Liver (tissue), 9 donors: Measurements from ENCODE around the gene NPTN. TPM values are rescaled to one million over a fixed set of nuclear protein-coding genes. Genes with fewer than 3 reads are reported as not detected.

Source experiments
- DNase-seq: peaks from one replicate; pipeline ENCODE4 v3.0.0-alpha.2; 2017; ENCODE audit warnings: low spot score
- H3K27ac ChIP-seq, 2 donors: one replicate each; pipeline ENCODE4 v1.7.0; 2013; ENCODE audit warnings: inconsistent platforms in 2 of 2, low read length in 2 of 2, control low read depth in 1 of 2, low read depth in 1 of 2, mild to moderate bottlenecking in 1 of 2
- H3K27me3 ChIP-seq, 4 donors: one replicate each; pipeline versions ENCODE4 v1.6.1 to v1.7.0; 2013; ENCODE audit warnings: low read length in 3 of 4, inconsistent platforms in 1 of 4, mild to moderate bottlenecking in 1 of 4, moderate library complexity in 1 of 4; ENCODE audit not compliant: control insufficient read depth in 4 of 4, insufficient read depth in 4 of 4
- H3K36me3 ChIP-seq, 4 donors: one replicate each; pipeline versions ENCODE4 v1.6.1 to v1.7.0; 2013; ENCODE audit warnings: low read length in 3 of 4, mild to moderate bottlenecking in 3 of 4, low read depth in 1 of 4, moderate library complexity in 1 of 4; ENCODE audit not compliant: control insufficient read depth in 4 of 4, insufficient read depth in 3 of 4
- H3K4me1 ChIP-seq, 4 donors: one replicate each; pipeline versions ENCODE4 v1.6.1 to v1.7.0; 2013; ENCODE audit warnings: low read length in 3 of 4, mild to moderate bottlenecking in 3 of 4, moderate library complexity in 1 of 4; ENCODE audit not compliant: control insufficient read depth in 4 of 4, insufficient read depth in 4 of 4
- H3K4me3 ChIP-seq, 3 donors: one replicate each; pipeline versions ENCODE4 v1.6.1 to v1.7.0; 2013; ENCODE audit warnings: low read length in 3 of 3, control low read depth in 1 of 3, low read depth in 1 of 3, mild to moderate bottlenecking in 1 of 3
- H3K9ac ChIP-seq, 2 donors: one replicate each; pipeline ENCODE4 v1.7.0; 2013; ENCODE audit warnings: low read length in 2 of 2, mild to moderate bottlenecking in 2 of 2, moderate library complexity in 2 of 2, control low read depth in 1 of 2, low read depth in 1 of 2
- H3K9me3 ChIP-seq, 4 donors: one replicate each; pipeline versions ENCODE4 v1.6.1 to v1.7.0; 2013; ENCODE audit warnings: low read length in 3 of 4; ENCODE audit not compliant: control insufficient read depth in 4 of 4
- ATF3 ChIP-seq: IDR thresholded peaks from 2 replicates; pipeline ENCODE4 v1.6.1; 2016; ENCODE audit warnings: antibody characterized with exemption
- CTCF ChIP-seq: fragments of 150-350 bp; IDR thresholded peaks from 2 replicates; pipeline ENCODE4 v1.5.1; 2017; ENCODE audit warnings: improper control_type of control experiment, low read depth, low read length; ENCODE audit not compliant: missing input control
- EGR1 ChIP-seq, 2 donors: IDR thresholded peaks; 2 replicates each; pipeline ENCODE4 v1.6.1; 2016 to 2018; ENCODE audit warnings: antibody characterized with exemption in 2 of 2, low read depth in 2 of 2
- FOXA1 ChIP-seq: IDR thresholded peaks from 2 replicates; pipeline ENCODE4 v1.6.1; 2016; ENCODE audit warnings: antibody characterized with exemption
- FOXA2 ChIP-seq: IDR thresholded peaks from 2 replicates; pipeline ENCODE4 v1.6.1; 2016; ENCODE audit warnings: antibody characterized with exemption
- GABPA ChIP-seq, 2 donors: IDR thresholded peaks in 1 of 2; conservative IDR thresholded peaks in 1 of 2; 2 replicates each; pipeline ENCODE4 v1.6.1; 2016; ENCODE audit warnings: antibody characterized with exemption in 2 of 2, mild to moderate bottlenecking in 1 of 2, moderate library complexity in 1 of 2
- HNF4A ChIP-seq, 2 donors: conservative IDR thresholded peaks; 2 replicates each; pipeline ENCODE4 v1.6.1; 2016; ENCODE audit warnings: antibody characterized with exemption in 2 of 2, mild to moderate bottlenecking in 2 of 2
- HNF4G ChIP-seq: IDR thresholded peaks from 2 replicates; pipeline ENCODE4 v1.6.1; 2016; ENCODE audit warnings: antibody characterized with exemption
- JUND ChIP-seq, 2 donors: IDR thresholded peaks; 2 replicates each; pipeline ENCODE4 v1.6.1; 2016; ENCODE audit warnings: antibody characterized with exemption in 2 of 2
- MAX ChIP-seq: IDR thresholded peaks from 2 replicates; pipeline ENCODE4 v1.6.1; 2016; ENCODE audit warnings: antibody characterized with exemption
- NR2F2 ChIP-seq: IDR thresholded peaks from 2 replicates; pipeline ENCODE4 v1.6.1; 2016; ENCODE audit warnings: antibody characterized with exemption
- RAD21 ChIP-seq, 2 donors: IDR thresholded peaks; 2 replicates each; pipeline ENCODE4 v1.6.1; 2016; ENCODE audit warnings: antibody characterized with exemption in 2 of 2, mild to moderate bottlenecking in 2 of 2
- REST ChIP-seq: IDR thresholded peaks from 2 replicates; pipeline ENCODE4 v1.6.1; 2016; ENCODE audit warnings: antibody characterized with exemption, mild to moderate bottlenecking
- RXRA ChIP-seq, 2 donors: IDR thresholded peaks; 2 replicates each; pipeline ENCODE4 v1.6.1; 2017 to 2018; ENCODE audit warnings: antibody characterized with exemption in 2 of 2, mild to moderate bottlenecking in 1 of 2
- SP1 ChIP-seq: IDR thresholded peaks from 2 replicates; pipeline ENCODE4 v1.6.1; 2018; ENCODE audit warnings: antibody characterized with exemption, mild to moderate bottlenecking
- TAF1 ChIP-seq: conservative IDR thresholded peaks from 2 replicates; pipeline ENCODE4 v1.6.1; 2016; ENCODE audit warnings: antibody characterized with exemption, mild to moderate bottlenecking
- YY1 ChIP-seq: IDR thresholded peaks from 2 replicates; pipeline ENCODE4 v1.6.1; 2016; ENCODE audit warnings: antibody characterized with exemption, mild to moderate bottlenecking
- ZBTB33 ChIP-seq: IDR thresholded peaks from 2 replicates; pipeline ENCODE4 v1.6.1; 2016; ENCODE audit warnings: antibody characterized with exemption
- WGBS: extraction: QIAGEN DNeasy Blood & Tissue Kit; methylation state at CpG from one replicate; pipeline ENCODE4 v1.1.7; 2013; 5-methylcytosine and 5-hydroxymethylcytosine counted together
- polyA plus RNA-seq, 2 donors: library from polyadenylated mRNA; stranded (reverse) in 1 of 2; unstranded in 1 of 2; fragments of 200-250 nt in 1 of 2; fragments of >200 nt in 1 of 2; fragmentation: Nextera tagmentation in 1 of 2; extraction: Ambion mirVana in 1 of 2; gene quantifications; one replicate each; pipeline versions ENCODE4 v1.2.1 to v1.2.3, GENCODE V29; 2013 to 2015
- total RNA-seq, 2 donors: library from RNA; depleted of rRNA; stranded (reverse); fragments of >200 nt; gene quantifications; one replicate each; pipeline ENCODE4 v1.2.3, GENCODE V29; 2014
- donor health status: healthy.
- donor health status: healthy.
- donor health status: healthy.
- donor health status: healthy.
- donor health status: healthy.

Gene NPTN
- total and polyA plus RNA-seq, 4 donors, result 16.8 to 42.4 (median 33.9) TPM

GRCh38 chr15:73584699-73585420 lies 48.3 kb downstream of the NPTN start:
- Histone ChIP-seq H3K9me3 (no peaks in the 10 kb centered on the region), H3K36me3 (peaks cover 0 to 47% (median 22%) of the 10 kb centered on the region in 4 donors), H3K27me3 (no peaks in the 10 kb centered on the region), H3K27ac (no peak overlapping the region), H3K4me1 (no peaks in the 10 kb centered on the region), H3K4me3 (no peak overlapping the region), H3K9ac (no peak overlapping the region)
- WGBS, result 80% methylated on average over 5 of the region's 5 CpGs
- no peak for DNase-seq
- TF ChIP-seq FOXA1, result no peak
- TF ChIP-seq ZBTB33, result no peak
- no peak for TF ChIP-seq RAD21 (IDR thresholded peaks at IDR 0.05)
- TF ChIP-seq EGR1 (IDR thresholded peaks at IDR 0.05; ENCODE audit: low read depth in 2 of 2), result no peak
- TF ChIP-seq HNF4A (conservative IDR thresholded peaks at IDR 0.05), result no peak
- no peak for TF ChIP-seq SP1
- TF ChIP-seq HNF4G, result no peak
- TF ChIP-seq JUND (IDR thresholded peaks at IDR 0.05), result no peak
- TF ChIP-seq ATF3, result no peak
- no peak for TF ChIP-seq TAF1
- no peak for TF ChIP-seq NR2F2
- no peak for TF ChIP-seq RXRA (IDR thresholded peaks at IDR 0.05)
- TF ChIP-seq YY1, result no peak
- TF ChIP-seq MAX, result no peak
- TF ChIP-seq GABPA (IDR thresholded peaks at IDR 0.05 in 1 of 2, conservative IDR thresholded peaks at IDR 0.05 in 1 of 2), result no peak
- no peak for TF ChIP-seq REST

GRCh38 chr15:73583544-73583943 lies 49.6 kb downstream of the NPTN start:
- H3K36me3 ChIP-seq, result peaks cover 0 to 50% (median 19%) of the 10 kb centered on the region in 4 donors

More at GRCh38 chr15:73583544-73583943, 49.6 kb downstream of the NPTN start:
- 97% methylated on average over 3 of the region's 3 CpGs for WGBS
- no peak overlapping the region for H3K4me3 ChIP-seq
- H3K9ac ChIP-seq, result no peak overlapping the region
- H3K27ac ChIP-seq, result no peak overlapping the region
- H3K27me3 ChIP-seq, result no peaks in the 10 kb centered on the region
- no peak for TF ChIP-seq CTCF
- no peak for TF ChIP-seq RAD21 (IDR thresholded peaks at IDR 0.05)
- TF ChIP-seq RXRA (IDR thresholded peaks at IDR 0.05), result no peak
- no peak for TF ChIP-seq JUND (IDR thresholded peaks at IDR 0.05)
- TF ChIP-seq SP1, result no peak
- no peak for TF ChIP-seq GABPA (IDR thresholded peaks at IDR 0.05 in 1 of 2, conservative IDR thresholded peaks at IDR 0.05 in 1 of 2)
- TF ChIP-seq HNF4G, result no peak
- TF ChIP-seq FOXA2, result no peak
- TF ChIP-seq FOXA1, result no peak
- TF ChIP-seq EGR1 (IDR thresholded peaks at IDR 0.05; ENCODE audit: low read depth in 2 of 2), result no peak
- TF ChIP-seq REST, result no peak
- TF ChIP-seq NR2F2, result no peak
- H3K4me1 ChIP-seq, result no peaks in the 10 kb centered on the region
- H3K9me3 ChIP-seq, result no peaks in the 10 kb centered on the region
- no peak for DNase-seq
